HepG2 (cell line): Measurements from ENCODE around the gene EFCAB13. TPM values are rescaled to one million over a fixed set of nuclear protein-coding genes. Genes with fewer than 3 reads are reported as not detected.
A peak's percentile ranks its signal among the peaks of the same experiment; 100 is the strongest.

ENCODE experiments used
- ATAC-seq: fragments of 200-7000 bp; cut with Tn5 transposase; 3 replicates; pipeline ENCODE4 v1.9.1; 2020; ENCODE audit warnings: mild to moderate bottlenecking, moderate library complexity
- BruUV-seq: library from RNA; stranded (reverse); fragments of 400-500 nt; replicated peaks from 2 replicates; lab custom pipeline; 2021; lab: Mats Ljungman, UMichigan
- CTCF ChIA-PET: fragments of 300-600 bp; formaldehyde crosslinking; extraction: SDS; loops from one replicate; lab custom pipeline; 2021; ENCODE audit warnings: low total read pairs, inconsistent platforms, low intra/inter-chr PET ratio; lab: Yijun Ruan, JAX
- POLR2A ChIA-PET: fragments of 350-600 bp; sonication (Branson Sonifier 250); formaldehyde crosslinking; loops from one replicate; lab custom pipeline; 2020; ENCODE audit warnings: antibody characterized with exemption, inconsistent platforms; lab: Yijun Ruan, JAX
- DNase-seq: peaks from one replicate; pipeline ENCODE4 v3.0.0-alpha.2; 2015; ENCODE audit warnings: low spot score
- FAIRE-seq: peaks from 3 replicates; lab custom pipeline; 2011; peaks lifted over from hg19 to GRCh38; lab: Jason Lieb, UNC
- H2AFZ ChIP-seq: one replicate; pipeline ENCODE4 v1.6.1; 2011; ENCODE audit warnings: low read length, inconsistent platforms
- H3K27ac ChIP-seq: fragments of 300-600 bp; 3 replicates; pipeline ENCODE4 v1.8.0; 2011; ENCODE audit warnings: mixed run types, mild to moderate bottlenecking, mixed read lengths, low read length, inconsistent platforms; ENCODE audit not compliant: insufficient read depth; ENCODE audit errors: extremely low read length
- H3K27me3 ChIP-seq, 2 experiments: fragments of 200-600 bp in 1 of 2; 2 replicates in 1 of 2; 3 replicates in 1 of 2; pipeline versions ENCODE4 v1.6.0 to v1.8.0; 2011; ENCODE audit warnings: low read length in 2 of 2, mild to moderate bottlenecking in 2 of 2, moderate library complexity in 2 of 2, inconsistent platforms in 1 of 2; ENCODE audit not compliant: insufficient read depth in 2 of 2, control insufficient read depth in 1 of 2
- H3K36me3 ChIP-seq, 2 experiments: fragments of 200-600 bp in 1 of 2; replicated peaks in 1 of 2; 2 replicates in 1 of 2; 3 replicates in 1 of 2; pipeline versions ENCODE4 v1.5.1 to v1.8.0; 2011; ENCODE audit warnings: low read length in 2 of 2, inconsistent platforms in 1 of 2; ENCODE audit not compliant: insufficient read depth in 2 of 2, control insufficient read depth in 1 of 2
- H3K4me1 ChIP-seq: 2 replicates; pipeline ENCODE4 v1.5.1; 2012; ENCODE audit warnings: low read length, inconsistent platforms; ENCODE audit not compliant: insufficient read depth
- H3K4me2 ChIP-seq: 2 replicates; pipeline ENCODE4 v1.6.0; 2011; ENCODE audit warnings: low read depth, low read length, inconsistent platforms
- H3K4me3 ChIP-seq, 3 experiments: fragments of 200-600 bp in 1 of 3; sonication (generic), shearing (Covaris generic) in 1 of 3; replicated peaks in 1 of 3; 2 replicates each; pipeline ENCODE4 v1.5.1; 2011 to 2016; ENCODE audit warnings: low read length in 3 of 3, inconsistent platforms in 2 of 3, low read depth in 2 of 3, mild to moderate bottlenecking in 2 of 3, control low read depth in 1 of 3, mixed read lengths in 1 of 3; ENCODE audit not compliant: insufficient read depth in 1 of 3
- H3K79me2 ChIP-seq: one replicate; pipeline ENCODE4 v1.6.1; 2011; ENCODE audit warnings: low read length, inconsistent platforms; ENCODE audit not compliant: insufficient read depth
- H3K9ac ChIP-seq: 2 replicates; pipeline ENCODE4 v1.6.0; 2011; ENCODE audit warnings: mild to moderate bottlenecking, low read depth, low read length, inconsistent platforms; ENCODE audit not compliant: insufficient read depth
- H3K9me3 ChIP-seq: 2 replicates; pipeline ENCODE4 v1.5.1; 2012; ENCODE audit warnings: mild to moderate bottlenecking, low read length
- H4K20me1 ChIP-seq: 2 replicates; pipeline ENCODE4 v1.6.0; 2011; ENCODE audit warnings: inconsistent platforms, mild to moderate bottlenecking, low read length, moderate library complexity; ENCODE audit not compliant: insufficient read depth
- ATF6 ChIP-seq: sonication (generic); formaldehyde crosslinking; conservative IDR thresholded peaks from 2 replicates; pipeline ENCODE4 v1.4.0; 2020; ENCODE audit warnings: missing genetic modification reagents
- DPF2 ChIP-seq: sonication (generic); formaldehyde crosslinking; IDR thresholded peaks from 2 replicates; pipeline ENCODE4 v1.4.0; 2020; ENCODE audit warnings: mild to moderate bottlenecking, low read depth, missing genetic modification reagents, borderline replicate concordance
- NRL ChIP-seq: sonication (generic); formaldehyde crosslinking; IDR thresholded peaks from 2 replicates; pipeline ENCODE4 v1.5.0; 2020; ENCODE audit warnings: missing genetic modification reagents, mild to moderate bottlenecking, moderate library complexity, borderline replicate concordance
- UBTF ChIP-seq: sonication (generic); formaldehyde crosslinking; IDR thresholded peaks from 2 replicates; pipeline ENCODE4 v1.4.0; 2020; ENCODE audit warnings: mild to moderate bottlenecking, missing genetic modification reagents
- ZNF709 ChIP-seq: sonication (generic); formaldehyde crosslinking; IDR thresholded peaks from 2 replicates; pipeline ENCODE4 v1.5.0; 2020; ENCODE audit warnings: mild to moderate bottlenecking, missing genetic modification reagents
- WGBS: methylation state at CpG from one replicate; pipeline ENCODE4 v1.1.6; 2017; ENCODE audit warnings: low lambda C conversion rate; 5-methylcytosine and 5-hydroxymethylcytosine counted together
- in situ Hi-C: cut with HindIII; loops from 2 replicates; pipeline ENCODE4 v1.10.0; 2017; ENCODE audit warnings: low pct_unique_long_range_greater_than_20kb; ENCODE audit not compliant: extremely low pct_ligation_motif_present
- intact Hi-C: fragments of 100-400 bp; cut with micrococcal nuclease; formaldehyde crosslinking; loops from one replicate; pipeline ENCODE4 v1.10.0; 2022; ENCODE audit not compliant: unreplicated experiment
- polyA plus RNA-seq, 8 experiments: library from polyadenylated mRNA; depleted of rRNA in 3 of 8; stranded (reverse) in 7 of 8; unstranded in 1 of 8; fragments of >200 nt; fragmentation: Illumina TruSeq in 4 of 8; extraction: Trizol in 4 of 8; gene quantifications; 2 replicates each; pipeline versions ENCODE4 v1.2.1 to v1.2.3, GENCODE V29; 2011 to 2016; ENCODE audit warnings: low read depth in 4 of 8, missing spikeins in 1 of 8, mixed read lengths in 1 of 8; ENCODE audit not compliant: insufficient read depth in 1 of 8
- total RNA-seq, 5 experiments: library from RNA; depleted of rRNA; stranded (reverse); fragments of >200 nt; fragmentation: Illumina TruSeq; extraction: Trizol; gene quantifications; 2 replicates each; pipeline ENCODE4 v1.2.3, GENCODE V29; 2016; ENCODE audit warnings: low read depth in 1 of 5
- TF ChIP-seq, protein P1 (sequence below): sonication (generic); formaldehyde crosslinking; IDR thresholded peaks from 2 replicates; pipeline ENCODE4 v1.4.0; 2020; ENCODE audit warnings: missing genetic modification reagents

The EFCAB13 gene
- total and polyA plus RNA-seq, 2 of the 13 experiments (the other 11 are each of a cell fraction or from before 2014, with no cell fraction given): 0.22 to 0.71 TPM

DNA sequence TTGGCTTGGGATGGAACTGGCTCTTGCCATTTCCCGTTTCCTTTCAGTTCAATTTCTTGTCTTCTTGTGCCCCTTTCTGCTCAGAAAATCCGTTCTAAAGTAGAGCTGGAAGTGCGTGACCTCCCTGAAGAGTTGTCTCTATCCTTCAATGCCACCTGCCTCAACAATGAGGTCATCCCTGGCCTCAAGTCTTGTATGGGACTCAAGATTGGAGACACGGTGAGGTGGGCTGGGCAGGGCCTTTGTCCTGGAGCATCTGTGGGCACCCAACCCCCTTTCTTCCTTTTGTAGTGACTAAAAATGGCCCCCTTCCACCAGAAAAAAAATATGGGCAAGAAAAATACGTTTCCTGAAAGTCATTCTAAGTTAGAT is 32.9 kb upstream of the EFCAB13 start:
- Histone ChIP-seq H3K4me2 (peak overlapping the region; percentile 50), H3K36me3 (no peaks in the 10 kb centered on the region), H3K27ac (no peak overlapping the region), H3K79me2 (no peaks in the 10 kb centered on the region), H3K9ac (no peak overlapping the region), H3K4me1 (peaks cover 36% of the 10 kb centered on the region), H3K9me3 (no peaks in the 10 kb centered on the region), H3K4me3 (peak overlapping the region in 1 of 3 experiments; percentile 12; a peak in 2 of 6 replicates), H2AFZ (no peak overlapping the region), H4K20me1 (no peaks in the 10 kb centered on the region), H3K27me3 (peaks cover 1 to 25% of the 10 kb centered on the region in 2 experiments; a peak in 4 of 5 replicates)
- ATAC-seq (no peak), DNase-seq (no peak), FAIRE-seq (no peak)
- ChIA-PET POLR2A (interaction anchor here (0.7 to 1.5 kb wide), 5 partner anchors 15 to 360 kb away, joined by 3 to 4 read pairs (median 4); partner anchors contain the start of gene EFCAB13), CTCF (no interaction called here)
- TF ChIP-seq NRL (0 out of 2 replicates have a peak, but pooled peaks have one; percentile 34), ZNF709 (CRISPR knock-in tag) (0 out of 2 replicates have a peak, but pooled peaks have one; percentile 9), DPF2 (CRISPR knock-in tag) (no peak)
- WGBS: 53% methylated on average over 5 of the region's 5 CpGs
- BruUV-seq: no TSS peak
- intact Hi-C loops (no loop called here), in situ Hi-C loops (no loop called here)

DNA sequence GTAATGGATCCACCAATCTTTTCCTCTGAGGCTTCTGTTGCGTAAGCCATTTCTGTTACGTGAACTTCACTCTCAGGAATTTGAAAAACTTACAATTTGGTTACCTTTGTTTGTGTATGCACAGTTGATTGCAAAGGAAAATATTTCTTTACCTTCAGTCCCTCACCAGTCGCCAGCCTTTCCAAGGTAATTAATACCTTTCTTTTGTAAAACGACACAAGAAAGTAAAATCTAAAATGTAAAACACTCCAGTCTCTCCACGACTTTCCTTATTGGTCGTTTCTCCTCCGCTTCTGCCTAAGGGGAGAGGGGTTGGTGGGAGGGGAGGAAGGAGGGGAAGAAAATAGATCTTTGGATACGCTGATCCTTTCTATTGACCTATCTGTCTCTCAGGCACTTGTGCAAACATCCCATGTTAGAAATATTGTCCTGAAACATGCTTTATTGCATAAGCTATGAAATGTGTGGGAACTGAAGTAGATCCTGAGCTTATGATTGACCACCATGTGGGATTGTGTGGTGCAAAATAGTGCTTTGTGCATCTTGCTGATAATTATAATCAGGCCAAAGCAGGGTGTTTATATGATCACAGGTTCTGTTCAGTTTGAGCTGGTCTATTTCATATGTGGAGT is 32.4 kb upstream of the EFCAB13 start:
- ATAC-seq (peak; percentile 72), DNase-seq (peak; percentile 90), FAIRE-seq (peak; percentile 90)
- no TSS peak for BruUV-seq
- Histone ChIP-seq H3K9ac (no peak overlapping the region), H2AFZ (no peak overlapping the region), H3K4me1 (peaks cover 39% of the 10 kb centered on the region), H3K36me3 (no peaks in the 10 kb centered on the region), H3K27me3 (peaks cover 1 to 25% of the 10 kb centered on the region in 2 experiments; a peak in 4 of 5 replicates), H3K79me2 (no peaks in the 10 kb centered on the region), H4K20me1 (no peaks in the 10 kb centered on the region), H3K4me2 (peak overlapping the region; percentile 50), H3K4me3 (peak overlapping the region in 2 of 3 experiments; percentile 12 to 13; a peak in 3 of 6 replicates), H3K27ac (peak overlapping the region; percentile 14), H3K9me3 (no peaks in the 10 kb centered on the region)
- 3% methylated on average over 8 of the region's 8 CpGs for WGBS
- ChIA-PET POLR2A (interaction anchor here (0.7 to 1.5 kb wide), 5 partner anchors 14 to 359 kb away, joined by 3 to 4 read pairs (median 4); partner anchors contain the start of gene EFCAB13), CTCF (no interaction called here)
- intact Hi-C loops: no loop called here
- in situ Hi-C loops: no loop called here
- TF ChIP-seq UBTF (no peak), ATF6 (CRISPR knock-in tag) (no peak)
- TF ChIP-seq, protein P1, sequence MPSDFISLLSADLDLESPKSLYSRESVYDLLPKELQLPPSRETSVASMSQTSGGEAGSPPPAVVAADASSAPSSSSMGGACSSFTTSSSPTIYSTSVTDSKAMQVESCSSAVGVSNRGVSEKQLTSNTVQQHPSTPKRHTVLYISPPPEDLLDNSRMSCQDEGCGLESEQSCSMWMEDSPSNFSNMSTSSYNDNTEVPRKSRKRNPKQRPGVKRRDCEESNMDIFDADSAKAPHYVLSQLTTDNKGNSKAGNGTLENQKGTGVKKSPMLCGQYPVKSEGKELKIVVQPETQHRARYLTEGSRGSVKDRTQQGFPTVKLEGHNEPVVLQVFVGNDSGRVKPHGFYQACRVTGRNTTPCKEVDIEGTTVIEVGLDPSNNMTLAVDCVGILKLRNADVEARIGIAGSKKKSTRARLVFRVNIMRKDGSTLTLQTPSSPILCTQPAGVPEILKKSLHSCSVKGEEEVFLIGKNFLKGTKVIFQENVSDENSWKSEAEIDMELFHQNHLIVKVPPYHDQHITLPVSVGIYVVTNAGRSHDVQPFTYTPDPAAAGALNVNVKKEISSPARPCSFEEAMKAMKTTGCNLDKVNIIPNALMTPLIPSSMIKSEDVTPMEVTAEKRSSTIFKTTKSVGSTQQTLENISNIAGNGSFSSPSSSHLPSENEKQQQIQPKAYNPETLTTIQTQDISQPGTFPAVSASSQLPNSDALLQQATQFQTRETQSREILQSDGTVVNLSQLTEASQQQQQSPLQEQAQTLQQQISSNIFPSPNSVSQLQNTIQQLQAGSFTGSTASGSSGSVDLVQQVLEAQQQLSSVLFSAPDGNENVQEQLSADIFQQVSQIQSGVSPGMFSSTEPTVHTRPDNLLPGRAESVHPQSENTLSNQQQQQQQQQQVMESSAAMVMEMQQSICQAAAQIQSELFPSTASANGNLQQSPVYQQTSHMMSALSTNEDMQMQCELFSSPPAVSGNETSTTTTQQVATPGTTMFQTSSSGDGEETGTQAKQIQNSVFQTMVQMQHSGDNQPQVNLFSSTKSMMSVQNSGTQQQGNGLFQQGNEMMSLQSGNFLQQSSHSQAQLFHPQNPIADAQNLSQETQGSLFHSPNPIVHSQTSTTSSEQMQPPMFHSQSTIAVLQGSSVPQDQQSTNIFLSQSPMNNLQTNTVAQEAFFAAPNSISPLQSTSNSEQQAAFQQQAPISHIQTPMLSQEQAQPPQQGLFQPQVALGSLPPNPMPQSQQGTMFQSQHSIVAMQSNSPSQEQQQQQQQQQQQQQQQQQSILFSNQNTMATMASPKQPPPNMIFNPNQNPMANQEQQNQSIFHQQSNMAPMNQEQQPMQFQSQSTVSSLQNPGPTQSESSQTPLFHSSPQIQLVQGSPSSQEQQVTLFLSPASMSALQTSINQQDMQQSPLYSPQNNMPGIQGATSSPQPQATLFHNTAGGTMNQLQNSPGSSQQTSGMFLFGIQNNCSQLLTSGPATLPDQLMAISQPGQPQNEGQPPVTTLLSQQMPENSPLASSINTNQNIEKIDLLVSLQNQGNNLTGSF (CRISPR knock-in tag): no peak
